ENCODE data around the gene HCK. TPM values are rescaled to one million over a fixed set of nuclear protein-coding genes. Genes with fewer than 3 reads are reported as not detected.
"Not testable (repeated sequence)": the region's sequence is repeated elsewhere in the genome, so short reads cannot be mapped to it uniquely, and the experiment has no call there.

HCK gene
- polyA plus RNA-seq, 4 donors, result 2.3 to 6.7 (median 2.6) TPM

- DNase-seq (ENCODE audit: low read depth in 4 of 4, low spot score in 3 of 4), result no peak
Observed at GRCh38 chr20:32028647-32029372, 23.2 kb upstream of the HCK start.

GRCh38 chr20:32029561-32029960 lies 22.5 kb upstream of the HCK start:
- no peak for DNase-seq (ENCODE audit: low read depth in 4 of 4, low spot score in 3 of 4)

GRCh38 chr20:32031007-32031958 lies 20.8 kb upstream of the HCK start:
- DNase-seq (ENCODE audit: low read depth in 4 of 4, low spot score in 3 of 4), result peak in 2 of 4 donors; percentile 60 to 66

DNA sequence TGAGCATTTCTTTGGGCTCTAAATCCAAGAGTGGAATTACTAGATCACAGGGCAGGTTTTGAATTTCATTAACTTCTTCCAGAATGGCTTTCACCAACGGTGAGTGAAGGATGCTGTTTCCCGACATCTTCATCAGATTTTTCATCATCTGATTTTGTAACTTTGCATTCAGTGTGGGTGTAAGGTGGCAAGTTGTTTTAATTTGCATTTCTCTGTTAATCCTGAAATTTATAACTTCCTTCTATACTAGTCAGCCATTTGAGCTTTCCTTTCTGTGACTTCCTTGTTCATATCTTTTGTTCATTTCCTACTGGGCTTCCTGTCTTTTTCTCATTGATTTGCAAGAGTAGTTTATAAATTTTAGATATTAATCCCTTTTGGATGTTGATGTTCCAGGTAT lies 18.7 kb upstream of the HCK start:
- no peak for DNase-seq (ENCODE audit: low read depth in 4 of 4, low spot score in 3 of 4)

DNA sequence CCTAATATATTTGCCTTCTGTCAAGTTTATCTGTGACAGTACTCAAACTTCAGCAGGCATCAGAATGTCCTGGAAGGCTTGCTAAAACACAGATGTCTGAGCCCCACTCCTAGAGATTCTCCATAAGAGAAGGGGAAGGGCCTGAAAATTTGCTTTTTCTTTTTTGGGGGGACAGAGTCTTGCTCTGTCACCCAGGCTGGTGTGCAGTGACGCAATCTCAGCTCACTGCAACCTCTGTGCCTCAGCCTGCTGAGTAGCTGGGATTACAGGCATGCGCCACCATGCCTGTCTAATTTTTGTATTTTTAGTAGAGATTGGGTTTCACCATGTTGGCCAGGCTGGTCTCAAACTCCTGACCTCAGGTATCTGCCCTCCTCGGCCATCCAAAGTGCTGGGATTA lies 18.3 kb upstream of the HCK start:
- DNase-seq (ENCODE audit: low read depth in 4 of 4, low spot score in 3 of 4), result not testable (repeated sequence)

GRCh38 chr20:32034581-32035425 lies 17.2 kb upstream of the HCK start:
- no peak for DNase-seq (ENCODE audit: low read depth in 4 of 4, low spot score in 3 of 4)

DNA sequence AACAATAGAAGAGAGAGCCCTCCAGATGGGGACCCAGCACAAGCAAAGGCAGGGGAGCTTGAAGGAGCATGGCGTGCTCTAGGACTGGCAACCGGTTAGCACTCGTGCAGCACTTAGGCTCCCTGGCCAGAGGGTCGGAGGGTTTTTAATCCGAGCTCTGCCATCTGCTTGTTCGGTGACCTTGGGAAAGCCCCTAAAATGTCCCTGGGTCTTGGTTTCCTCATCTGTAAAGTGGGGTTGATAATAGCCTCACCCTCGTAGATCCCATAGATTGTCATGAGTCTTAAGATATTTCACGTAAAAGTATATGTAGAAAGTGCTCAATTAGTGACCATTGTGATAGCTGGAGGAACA lies 16.6 kb upstream of the HCK start:
- DNase-seq (ENCODE audit: low read depth in 4 of 4, low spot score in 3 of 4), result no peak

DNA sequence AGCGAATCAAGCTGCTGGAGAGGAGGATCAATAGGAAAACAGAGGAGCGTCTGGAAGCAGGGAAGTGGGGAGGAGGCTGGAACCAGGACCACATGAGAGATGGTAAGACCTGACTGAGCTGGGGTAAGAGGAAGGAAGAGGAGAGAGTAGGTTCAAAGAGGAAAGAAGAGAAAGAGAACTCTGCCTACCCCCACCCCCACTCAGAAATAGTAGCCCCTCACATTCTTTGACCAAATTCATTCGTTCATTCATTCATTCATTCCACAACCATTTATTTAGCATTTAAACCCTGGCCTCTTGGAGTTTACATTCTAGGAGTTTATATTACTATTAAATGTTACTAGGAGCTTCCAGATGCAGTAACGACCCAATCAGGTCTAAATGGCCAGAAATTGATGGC lies 15.8 kb upstream of the HCK start:
- DNase-seq (ENCODE audit: low read depth in 4 of 4, low spot score in 3 of 4), result no peak

- DNase-seq (ENCODE audit: low read depth in 4 of 4, low spot score in 3 of 4), result no peak
Observed at GRCh38 chr20:32036716-32037485, 15.1 kb upstream of the HCK start.

DNA sequence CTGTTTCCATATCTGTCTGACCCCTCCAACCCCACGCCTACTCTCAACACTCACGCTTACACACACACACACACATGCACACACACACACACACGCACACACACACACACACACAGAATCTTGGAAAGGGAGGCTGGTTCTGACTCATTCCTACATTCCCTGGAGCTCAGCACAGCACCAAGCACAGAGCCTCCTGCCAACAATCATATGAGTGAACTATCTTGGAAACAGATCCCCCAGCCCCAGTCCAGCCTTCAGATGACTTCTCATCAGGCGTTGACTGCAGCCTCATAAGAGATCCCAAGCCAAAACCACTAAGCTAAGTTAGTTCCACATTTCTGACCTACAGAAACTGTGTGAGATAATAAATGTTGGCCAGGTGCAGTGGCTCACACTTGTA lies 14.1 kb upstream of the HCK start:
- no peak for DNase-seq (ENCODE audit: low read depth in 4 of 4, low spot score in 3 of 4)

GRCh38 chr20:32040142-32040953 lies 11.7 kb upstream of the HCK start:
- DNase-seq (ENCODE audit: low read depth in 4 of 4, low spot score in 3 of 4), result no peak

GRCh38 chr20:32045999-32046398 lies 6.0 kb upstream of the HCK start:
- DNase-seq (ENCODE audit: low read depth in 4 of 4, low spot score in 3 of 4), result no peak

DNA sequence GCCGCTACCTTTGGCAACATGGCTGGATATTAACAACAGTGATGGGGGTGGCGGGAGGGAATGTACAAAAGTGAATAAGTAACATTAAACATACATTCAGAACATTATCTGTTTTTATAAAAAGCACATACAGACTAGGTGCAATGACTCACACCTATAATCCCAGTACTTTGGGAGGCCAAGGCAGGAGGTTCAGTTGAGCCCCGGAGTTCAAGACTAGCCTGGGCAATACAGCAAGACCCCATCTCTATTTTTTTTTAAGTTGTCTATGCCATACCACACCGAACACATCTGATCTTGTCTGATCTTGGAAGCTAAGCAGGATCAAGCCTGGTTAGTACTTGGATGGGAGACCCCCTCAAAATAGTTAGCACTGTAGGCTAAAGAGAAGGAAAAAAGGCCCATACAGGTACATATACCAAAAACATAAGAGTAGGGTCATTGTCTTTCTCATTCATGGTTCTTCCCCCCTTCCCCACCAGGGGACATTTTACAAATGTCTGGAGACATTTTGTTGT lies 1.7 kb upstream of the HCK start:
- no peak for DNase-seq (ENCODE audit: low read depth in 4 of 4, low spot score in 3 of 4)

DNA sequence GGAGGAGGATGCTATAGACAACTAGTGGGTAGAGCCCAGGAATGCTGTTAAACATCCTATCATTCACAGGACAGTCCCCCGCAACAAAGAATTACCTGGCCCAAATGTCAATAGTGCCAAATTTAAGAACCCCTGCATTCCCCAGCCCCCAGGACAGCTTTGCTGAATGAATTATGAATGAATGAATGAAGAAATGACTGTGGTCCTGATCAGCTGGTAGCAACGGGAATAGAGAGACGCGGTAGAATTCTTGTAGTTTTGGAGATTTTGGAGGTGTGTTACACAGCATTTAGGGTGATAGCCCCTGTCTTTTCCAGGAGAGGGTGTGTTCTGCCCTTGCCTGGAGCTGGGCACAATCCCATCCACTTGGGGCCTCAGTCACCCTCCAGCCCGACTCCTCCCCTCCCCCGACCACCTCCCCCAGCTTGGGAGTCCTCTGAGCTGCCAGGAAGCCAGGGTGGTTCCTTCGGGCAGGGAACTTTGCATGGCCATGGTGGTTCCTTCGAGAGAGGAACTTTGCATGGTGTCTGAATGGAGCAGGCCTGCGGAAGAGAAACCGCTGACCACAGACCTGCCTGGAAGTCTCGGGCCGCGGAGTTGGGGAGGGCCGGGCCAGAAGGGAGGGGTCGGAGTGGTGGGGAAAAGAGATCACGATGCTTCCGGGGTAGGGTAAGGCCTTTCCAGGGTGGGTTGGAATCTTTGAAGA lies 1.0 kb upstream of the HCK start:
- no peak for DNase-seq (ENCODE audit: low read depth in 4 of 4, low spot score in 3 of 4)

DNA sequence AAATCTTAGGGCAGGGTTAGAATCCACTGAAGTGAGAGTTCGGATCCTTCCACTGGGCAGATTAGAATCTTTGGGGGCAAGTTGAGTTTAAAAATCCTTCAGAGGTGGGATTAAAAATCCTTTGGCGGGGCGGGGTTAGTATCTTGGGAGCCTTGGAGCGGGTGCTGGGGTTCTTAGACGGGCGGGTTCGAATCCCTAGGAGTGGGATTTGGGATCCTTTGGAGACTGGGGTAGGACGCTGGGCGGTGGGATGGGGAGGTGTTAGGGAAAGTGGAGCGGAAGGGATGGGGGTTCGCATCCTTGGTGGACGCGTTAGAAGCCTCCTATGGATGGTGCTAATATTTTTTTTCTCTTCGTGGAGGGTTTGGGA lies 337 bp upstream of the HCK start:
- DNase-seq (ENCODE audit: low read depth in 4 of 4, low spot score in 3 of 4), result no peak

GRCh38 chr20:32052778-32053362 lies 828 bp downstream of the HCK start:
- DNase-seq (ENCODE audit: low read depth in 4 of 4, low spot score in 3 of 4), result no peak

DNA sequence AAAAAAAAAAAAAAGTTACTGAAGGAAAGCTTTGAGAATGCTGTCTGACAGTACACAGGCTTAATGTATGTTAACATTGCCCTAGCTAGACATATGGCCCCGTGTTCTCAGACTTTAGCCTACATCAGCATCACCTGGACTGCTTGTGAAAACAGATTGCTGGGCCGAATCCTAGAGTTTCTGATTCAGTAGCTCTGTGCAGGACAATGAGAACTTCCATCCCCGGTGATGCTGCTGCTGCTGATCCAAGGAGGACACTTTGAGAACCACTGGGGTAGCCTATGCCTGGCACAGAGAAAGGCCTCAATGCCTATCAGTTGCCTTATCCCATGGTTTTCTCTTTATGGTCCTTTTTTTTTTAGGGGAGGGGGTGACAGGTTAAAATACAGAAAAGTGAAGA lies 1.6 kb downstream of the HCK start:
- DNase-seq (ENCODE audit: low read depth in 4 of 4, low spot score in 3 of 4), result no peak

Data from left renal pelvis (tissue), 4 donors.